Body of pancreas (tissue), 4 donors: Measurements from ENCODE around the gene FAM163A.

Source experiments
- CTCF ChIP-seq, 7 experiments: fragments of 450-650 bp in 4 of 7; fragments of 200-600 bp in 3 of 7; sonication (generic) in 3 of 7; IDR thresholded peaks; one replicate each; pipeline ENCODE4 v1.5.1; 2016 to 2019; ENCODE audit warnings: antibody characterized with exemption in 7 of 7
- POLR2A ChIP-seq, 3 donors: fragments of 450-650 bp; IDR thresholded peaks; one replicate each; pipeline ENCODE4 v1.6.1; 2016; ENCODE audit warnings: antibody characterized with exemption in 3 of 3, mild to moderate bottlenecking in 2 of 3

DNA sequence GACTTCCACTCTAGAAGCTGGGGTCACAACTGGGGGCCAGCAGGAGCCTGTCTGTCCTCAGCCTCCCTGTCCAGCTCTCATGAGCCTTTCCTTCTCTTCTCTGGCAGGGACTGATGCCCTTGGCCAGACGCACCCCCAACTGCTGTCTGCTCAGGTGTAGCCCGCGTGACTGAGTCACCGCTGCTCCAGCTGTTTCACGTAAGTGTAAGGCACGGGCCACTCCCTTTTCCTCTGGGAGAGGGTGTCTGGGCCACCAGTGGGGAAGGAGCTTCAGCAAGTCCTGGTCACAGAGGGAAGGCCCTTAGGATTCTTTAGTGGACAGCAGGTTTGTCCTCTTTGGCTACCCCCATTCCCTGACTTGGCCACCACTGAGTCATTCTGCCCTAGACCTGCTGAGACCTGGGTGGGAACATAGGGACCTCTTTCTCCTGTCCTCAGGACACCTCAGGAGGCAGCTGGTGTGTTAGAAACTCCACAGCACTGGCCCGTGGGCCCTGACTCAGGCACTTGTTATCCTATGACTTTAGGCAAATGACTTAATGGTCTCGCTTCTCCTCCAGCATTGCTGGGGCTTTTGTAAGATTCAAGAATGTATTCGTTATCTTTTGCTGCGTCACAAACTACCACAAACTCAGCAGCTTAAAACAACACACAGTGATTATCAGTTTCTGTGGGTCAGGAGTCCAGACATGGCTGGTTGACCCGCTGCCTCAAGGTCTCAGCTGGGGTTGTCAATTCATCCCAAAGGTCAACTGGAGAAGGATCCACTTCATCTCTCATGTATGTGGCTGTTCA is 64.8 kb downstream of the FAM163A start:
- TF ChIP-seq CTCF (IDR thresholded peaks at IDR 0.05) (no peak), POLR2A (IDR thresholded peaks at IDR 0.05) (no peak)
